ENCODE data around the gene HTT. TPM values are rescaled to one million over a fixed set of nuclear protein-coding genes. Genes with fewer than 3 reads are reported as not detected.

The HTT gene
- total and polyA plus RNA-seq, 4 experiments from 2014 or later, result 0.57 to 67.7 (median 33.5) TPM

- no peak overlapping the region for H3K4me3 ChIP-seq (ENCODE audit: low read length in 2 of 2)
- H3K4me3 Mint-ChIP-seq, result peak overlapping the region in 5 of 8 donors; percentile 15 to 54 (median 34)
- peaks cover 0 to 3% of the 10 kb centered on the region in 2 donors for H3K36me3 Mint-ChIP-seq
- no peaks in the 10 kb centered on the region for H3K9me3 ChIP-seq (ENCODE audit: control insufficient read depth in 1 of 2, low read length in 2 of 2)
- no peaks in the 10 kb centered on the region for H3K36me3 ChIP-seq (ENCODE audit: insufficient read depth, low read length)
- H3K27ac ChIP-seq (ENCODE audit: low read depth, low read length), result no peak overlapping the region
- CTCF ChIA-PET (ENCODE audit: partially characterized antibody), result no interaction called here
- H3K27ac Mint-ChIP-seq, result peak overlapping the region in 2 of 7 donors; percentile 19 to 62
- intact Hi-C loops (cut with micrococcal nuclease), result loop anchor here (5.0 kb wide), 1 partner anchor 1283 kb away; the partner anchor contains the start of gene NELFA
- DNase-seq, result no peak
- H3K9me3 Mint-ChIP-seq, result no peaks in the 10 kb centered on the region
- peaks cover 9% of the 10 kb centered on the region for H3K4me1 ChIP-seq (ENCODE audit: insufficient read depth, low read length)
- H3K27me3 Mint-ChIP-seq, result peaks cover 8 to 12% of the 10 kb centered on the region in 2 donors
- H3K27me3 ChIP-seq (ENCODE audit: insufficient read depth, low read length), result no peaks in the 10 kb centered on the region
- POLR2A ChIA-PET (ENCODE audit: partially characterized antibody), result no interaction called here
- H3K4me1 Mint-ChIP-seq, result peaks cover 10 to 22% (median 13%) of the 10 kb centered on the region in 4 donors
These were observed 216.0 kb downstream of the HTT start for GRCh38 chr4:3290476-3290875.

DNA sequence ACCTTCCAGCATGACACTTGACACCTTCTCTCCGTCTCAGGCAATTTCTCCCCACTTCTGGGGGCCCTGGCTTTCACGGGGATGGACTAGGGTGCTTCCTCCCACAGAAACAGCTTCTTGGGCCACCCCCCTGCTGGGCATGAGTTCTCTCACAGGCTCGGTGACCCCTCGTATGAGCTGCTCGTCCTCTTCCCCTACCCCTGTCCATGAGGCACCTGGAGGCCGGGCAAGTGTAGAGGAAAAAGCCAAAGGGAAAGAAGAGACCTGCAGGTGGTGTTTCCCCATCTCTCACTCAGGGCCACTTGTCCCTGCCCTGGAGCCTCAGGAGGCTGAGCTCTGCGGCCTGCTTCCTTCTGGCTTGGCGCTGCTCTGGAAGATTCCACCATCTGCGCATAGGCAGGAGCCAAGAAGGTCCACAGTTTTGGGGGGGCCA, 216.4 kb downstream of the HTT start:
- Histone ChIP-seq H3K4me3 (ENCODE audit: low read length in 2 of 2) (no peak overlapping the region), H3K27me3 (ENCODE audit: insufficient read depth, low read length) (no peaks in the 10 kb centered on the region), H3K36me3 (ENCODE audit: insufficient read depth, low read length) (no peaks in the 10 kb centered on the region), H3K9me3 (ENCODE audit: control insufficient read depth in 1 of 2, low read length in 2 of 2) (no peaks in the 10 kb centered on the region), H3K27ac (ENCODE audit: low read depth, low read length) (no peak overlapping the region), H3K4me1 (ENCODE audit: insufficient read depth, low read length) (peaks cover 9% of the 10 kb centered on the region)
- no peak for DNase-seq
- peak overlapping the region in 1 of 7 donors; percentile 62 for H3K27ac Mint-ChIP-seq
- intact Hi-C loops (cut with micrococcal nuclease), result loop anchor here (5.0 kb wide), 1 partner anchor 1284 kb away; the partner anchor contains the start of gene NELFA
- peak overlapping the region in 5 of 8 donors; percentile 15 to 54 (median 17) for H3K4me3 Mint-ChIP-seq
- H3K9me3 Mint-ChIP-seq, result no peaks in the 10 kb centered on the region
- peaks cover 8 to 10% of the 10 kb centered on the region in 2 donors for H3K27me3 Mint-ChIP-seq
- POLR2A ChIA-PET (ENCODE audit: partially characterized antibody), result no interaction called here
- CTCF ChIA-PET (ENCODE audit: partially characterized antibody), result interaction anchor here (0.7 kb wide), 1 partner anchor 50 kb away, joined by 3 read pairs; no protein-coding TSS in a partner anchor
- peaks cover 0 to 3% of the 10 kb centered on the region in 2 donors for H3K36me3 Mint-ChIP-seq
- peaks cover 10 to 22% (median 13%) of the 10 kb centered on the region in 4 donors for H3K4me1 Mint-ChIP-seq

- Histone ChIP-seq H3K27me3 (ENCODE audit: insufficient read depth, low read length) (no peaks in the 10 kb centered on the region), H3K27ac (ENCODE audit: low read depth, low read length) (no peak overlapping the region), H3K4me3 (ENCODE audit: low read length in 2 of 2) (peak overlapping the region in 1 of 2 donors; percentile 76), H3K36me3 (ENCODE audit: insufficient read depth, low read length) (no peaks in the 10 kb centered on the region), H3K4me1 (ENCODE audit: insufficient read depth, low read length) (peaks cover 9% of the 10 kb centered on the region), H3K9me3 (ENCODE audit: control insufficient read depth in 1 of 2, low read length in 2 of 2) (no peaks in the 10 kb centered on the region)
- H3K4me3 Mint-ChIP-seq, result peak overlapping the region; percentile 87 to 93 (median 92)
- H3K27ac Mint-ChIP-seq, result peak overlapping the region; percentile 44 to 92 (median 84)
- H3K36me3 Mint-ChIP-seq, result peaks cover 0 to 3% of the 10 kb centered on the region in 2 donors
- POLR2A ChIA-PET (ENCODE audit: partially characterized antibody), result interaction anchor here (1.5 kb wide), 1 partner anchor 95 kb away, joined by 3 read pairs; no protein-coding TSS in a partner anchor
- CTCF ChIA-PET (ENCODE audit: partially characterized antibody), result interaction anchor here (0.7 to 1.2 kb wide), 2 partner anchors 50 to 97 kb away, joined by 3 to 4 read pairs; no protein-coding TSS in a partner anchor
- intact Hi-C loops (cut with micrococcal nuclease), result loop anchor here (5.0 kb wide), 1 partner anchor 1284 kb away; the partner anchor contains the start of gene NELFA
- no peaks in the 10 kb centered on the region for H3K9me3 Mint-ChIP-seq
- H3K4me1 Mint-ChIP-seq, result peaks cover 10 to 28% (median 13%) of the 10 kb centered on the region in 4 donors
- peaks cover 8 to 9% of the 10 kb centered on the region in 2 donors for H3K27me3 Mint-ChIP-seq
- no peak for DNase-seq
These were observed 217.0 kb downstream of the HTT start for GRCh38 chr4:3291411-3291968.

- H3K27me3 Mint-ChIP-seq, result peaks cover 4 to 6% of the 10 kb centered on the region in 2 donors
These were observed 217.6 kb downstream of the HTT start for GRCh38 chr4:3291969-3292570.

GRCh38 chr4:3292571-3293400, 218.3 kb downstream of the HTT start, which contains the start of gene RGS12:
Gene RGS12 (plus strand): TSS chr4:3293021. CDS start chr4:3316171, 23,150 bp downstream.
- H3K4me3 ChIP-seq (ENCODE audit: low read length in 2 of 2), result peak within 1 kb of the TSS; percentile 6 to 76
- POLR2A ChIA-PET (ENCODE audit: partially characterized antibody), result interaction anchor here (1.2 to 1.5 kb wide), 2 partner anchors 11 to 96 kb away, joined by 3 to 4 read pairs; no protein-coding TSS in a partner anchor
- H3K27ac ChIP-seq (ENCODE audit: low read depth, low read length), result peak within 1 kb of the TSS; percentile 52
- Mint-ChIP-seq H3K4me3 (peak within 1 kb of the TSS; percentile 87 to 93 (median 92)), H3K27ac (peak within 1 kb of the TSS; percentile 73 to 92 (median 84)), H3K9me3 (peaks cover 0 to 3% (median 0%) of the 10 kb centered on the region in 8 donors), H3K27me3 (peaks cover 3 to 4% of the 10 kb centered on the region in 2 donors), H3K4me1 (peaks cover 10 to 29% (median 13%) of the 10 kb centered on the region in 4 donors), H3K36me3 (peaks cover 0 to 3% of the 10 kb centered on the region in 2 donors)
- H3K9me3 ChIP-seq (ENCODE audit: control insufficient read depth in 1 of 2, low read length in 2 of 2), result no peaks in the 10 kb centered on the region
- no peaks in the 10 kb centered on the region for H3K27me3 ChIP-seq (ENCODE audit: insufficient read depth, low read length)
- intact Hi-C loops (cut with micrococcal nuclease), result loop anchor here (1.0 to 5.0 kb wide), 3 partner anchors 10 to 1285 kb away; partner anchors contain the start of gene NELFA
- H3K4me1 ChIP-seq (ENCODE audit: insufficient read depth, low read length), result peaks cover 9% of the 10 kb centered on the region
- H3K36me3 ChIP-seq (ENCODE audit: insufficient read depth, low read length), result no peaks in the 10 kb centered on the region
- CTCF ChIA-PET (ENCODE audit: partially characterized antibody), result interaction anchor here (1.2 to 1.3 kb wide), 2 partner anchors 51 to 99 kb away, joined by 3 to 4 read pairs; no protein-coding TSS in a partner anchor
- DNase-seq, result peak; percentile 76 to 89 (median 78)

More at GRCh38 chr4:3291969-3292570, 217.6 kb downstream of the HTT start:
- Mint-ChIP-seq H3K4me1 (peaks cover 10 to 29% (median 13%) of the 10 kb centered on the region in 4 donors), H3K36me3 (peaks cover 0 to 3% of the 10 kb centered on the region in 2 donors), H3K4me3 (peak overlapping the region; percentile 87 to 93 (median 92)), H3K9me3 (no peaks in the 10 kb centered on the region), H3K27ac (peak overlapping the region; percentile 44 to 92 (median 84))
- peak overlapping the region; percentile 6 to 76 for H3K4me3 ChIP-seq (ENCODE audit: low read length in 2 of 2)
- H3K27me3 ChIP-seq (ENCODE audit: insufficient read depth, low read length), result no peaks in the 10 kb centered on the region
- H3K27ac ChIP-seq (ENCODE audit: low read depth, low read length), result peak overlapping the region; percentile 52
- H3K9me3 ChIP-seq (ENCODE audit: control insufficient read depth in 1 of 2, low read length in 2 of 2), result no peaks in the 10 kb centered on the region
- intact Hi-C loops (cut with micrococcal nuclease), result loop anchor here (1.0 to 5.0 kb wide), 3 partner anchors 10 to 1285 kb away; partner anchors contain the start of gene NELFA
- ChIA-PET CTCF (ENCODE audit: partially characterized antibody) (interaction anchor here (1.2 kb wide), 1 partner anchor 98 kb away, joined by 4 read pairs; no protein-coding TSS in a partner anchor), POLR2A (ENCODE audit: partially characterized antibody) (interaction anchor here (1.2 to 1.5 kb wide), 2 partner anchors 12 to 95 kb away, joined by 3 to 4 read pairs; no protein-coding TSS in a partner anchor)
- DNase-seq, result peak in 3 of 5 donors; percentile 14 to 22 (median 20)
- H3K4me1 ChIP-seq (ENCODE audit: insufficient read depth, low read length), result peaks cover 9% of the 10 kb centered on the region
- no peaks in the 10 kb centered on the region for H3K36me3 ChIP-seq (ENCODE audit: insufficient read depth, low read length)

All from CD4-positive, alpha-beta memory T cell (primary cell).